ENCODE data around the gene AMDHD1.

- TF ChIP-seq, protein P1, sequence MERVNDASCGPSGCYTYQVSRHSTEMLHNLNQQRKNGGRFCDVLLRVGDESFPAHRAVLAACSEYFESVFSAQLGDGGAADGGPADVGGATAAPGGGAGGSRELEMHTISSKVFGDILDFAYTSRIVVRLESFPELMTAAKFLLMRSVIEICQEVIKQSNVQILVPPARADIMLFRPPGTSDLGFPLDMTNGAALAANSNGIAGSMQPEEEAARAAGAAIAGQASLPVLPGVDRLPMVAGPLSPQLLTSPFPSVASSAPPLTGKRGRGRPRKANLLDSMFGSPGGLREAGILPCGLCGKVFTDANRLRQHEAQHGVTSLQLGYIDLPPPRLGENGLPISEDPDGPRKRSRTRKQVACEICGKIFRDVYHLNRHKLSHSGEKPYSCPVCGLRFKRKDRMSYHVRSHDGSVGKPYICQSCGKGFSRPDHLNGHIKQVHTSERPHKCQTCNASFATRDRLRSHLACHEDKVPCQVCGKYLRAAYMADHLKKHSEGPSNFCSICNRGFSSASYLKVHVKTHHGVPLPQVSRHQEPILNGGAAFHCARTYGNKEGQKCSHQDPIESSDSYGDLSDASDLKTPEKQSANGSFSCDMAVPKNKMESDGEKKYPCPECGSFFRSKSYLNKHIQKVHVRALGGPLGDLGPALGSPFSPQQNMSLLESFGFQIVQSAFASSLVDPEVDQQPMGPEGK (CRISPR knock-in tag; IDR thresholded peaks at IDR 0.05; ENCODE audit: borderline replicate concordance): no peak
- TF ChIP-seq ESRRG (CRISPR knock-in tag; IDR thresholded peaks at IDR 0.05) (no peak), TCF4 (CRISPR knock-in tag; IDR thresholded peaks at IDR 0.05; ENCODE audit: borderline replicate concordance) (no peak), ZC3H10 (CRISPR knock-in tag; IDR thresholded peaks at IDR 0.05) (no peak), ZNF565 (CRISPR knock-in tag; conservative IDR thresholded peaks at IDR 0.05; ENCODE audit: low read depth) (no peak), GLIS3 (CRISPR knock-in tag; IDR thresholded peaks at IDR 0.05) (no peak), ARNTL (CRISPR knock-in tag; IDR thresholded peaks at IDR 0.05; ENCODE audit: borderline replicate concordance, low read depth) (no peak), BACH2 (CRISPR knock-in tag; IDR thresholded peaks at IDR 0.05; ENCODE audit: borderline replicate concordance) (no peak), ZFP3 (CRISPR knock-in tag; IDR thresholded peaks at IDR 0.05) (no peak), CREB5 (CRISPR knock-in tag; IDR thresholded peaks at IDR 0.05; ENCODE audit: low read depth) (no peak)
Observed at GRCh38 chr12:95919110-95919509, 24.0 kb upstream of the AMDHD1 start.

All from SK-N-SH treated with all-trans-retinoic acid at 6 μM for 48 hours (cell line).